ENCODE measurements around the gene DBH. TPM values are rescaled to one million over a fixed set of nuclear protein-coding genes. Genes with fewer than 3 reads are reported as not detected.

Gene DBH
- total and polyA plus RNA-seq, 2 donors (not counting 1 experiment from before 2014, with no cell fraction given), result not detected

DNA sequence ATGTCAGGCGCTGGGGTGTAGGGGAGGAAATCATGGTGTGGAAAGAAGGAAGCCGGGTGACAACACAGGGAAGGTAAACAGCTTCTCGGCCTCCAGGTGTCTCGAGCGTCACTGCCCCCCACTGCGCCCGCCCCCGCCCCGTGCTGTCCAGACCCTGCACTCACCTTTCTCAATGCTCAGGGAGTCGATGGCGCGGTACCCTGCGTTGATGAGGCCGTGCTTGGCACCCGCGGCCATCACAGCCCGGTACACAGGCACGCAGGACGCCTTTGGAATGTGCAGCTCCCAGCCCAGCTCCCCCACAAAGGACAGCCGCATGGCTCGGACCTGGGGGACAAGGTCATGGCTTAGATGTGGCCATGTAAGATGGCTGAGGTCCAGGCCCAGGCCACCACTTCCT lies 35.2 kb downstream of the DBH start:
- Histone ChIP-seq H2AFZ (ENCODE audit: insufficient read depth, low read depth, low read length, poor library complexity, severe bottlenecking) (no peak overlapping the region), H4K20me1 (ENCODE audit: control insufficient read depth, insufficient read depth, low read length, poor library complexity, severe bottlenecking) (no peaks in the 10 kb centered on the region), H3K4me1 (ENCODE audit: control insufficient read depth in 2 of 2, insufficient read depth in 2 of 2, low read length in 2 of 2) (no peaks in the 10 kb centered on the region), H3K4me2 (replicated peaks; ENCODE audit: low read depth, low read length, poor library complexity, severe bottlenecking) (no peak overlapping the region), H3K4me3 (ENCODE audit: control extremely low read depth in 1 of 5, extremely low read depth in 1 of 5, insufficient read depth in 1 of 5, low read depth in 2 of 5, low read length in 4 of 5) (no peak overlapping the region), H3K79me2 (ENCODE audit: control insufficient read depth, insufficient read depth, low read length) (no peaks in the 10 kb centered on the region), H3K9me3 (ENCODE audit: control extremely low read depth in 1 of 3, control insufficient read depth in 2 of 3, insufficient read depth in 1 of 3, low read length in 2 of 3) (peaks cover 0 to 7% (median 0%) of the 10 kb centered on the region in 3 donors), H3K27me3 (replicated peaks in 1 of 4; ENCODE audit: control extremely low read depth in 1 of 4, control insufficient read depth in 3 of 4, insufficient read depth in 4 of 4, low read length in 3 of 4) (no peaks in the 10 kb centered on the region), H3K27ac (ENCODE audit: low read length in 2 of 2) (no peak overlapping the region), H3K36me3 (replicated peaks in 1 of 2; ENCODE audit: control extremely low read depth in 1 of 2, control insufficient read depth in 1 of 2, extremely low read depth in 1 of 2, insufficient read depth in 2 of 2, low read length in 1 of 2) (no peaks in the 10 kb centered on the region), H3K9ac (ENCODE audit: low read length) (no peak overlapping the region)
- WGBS (ENCODE audit: insufficient coverage), result 85% methylated on average over 21 of the region's 21 CpGs
- ChIA-PET CTCF (no interaction called here), POLR2A (no interaction called here)
- ATAC-seq (ENCODE audit: low read depth) (no peak), DNase-seq (no peak)
- TF ChIP-seq, protein P1, sequence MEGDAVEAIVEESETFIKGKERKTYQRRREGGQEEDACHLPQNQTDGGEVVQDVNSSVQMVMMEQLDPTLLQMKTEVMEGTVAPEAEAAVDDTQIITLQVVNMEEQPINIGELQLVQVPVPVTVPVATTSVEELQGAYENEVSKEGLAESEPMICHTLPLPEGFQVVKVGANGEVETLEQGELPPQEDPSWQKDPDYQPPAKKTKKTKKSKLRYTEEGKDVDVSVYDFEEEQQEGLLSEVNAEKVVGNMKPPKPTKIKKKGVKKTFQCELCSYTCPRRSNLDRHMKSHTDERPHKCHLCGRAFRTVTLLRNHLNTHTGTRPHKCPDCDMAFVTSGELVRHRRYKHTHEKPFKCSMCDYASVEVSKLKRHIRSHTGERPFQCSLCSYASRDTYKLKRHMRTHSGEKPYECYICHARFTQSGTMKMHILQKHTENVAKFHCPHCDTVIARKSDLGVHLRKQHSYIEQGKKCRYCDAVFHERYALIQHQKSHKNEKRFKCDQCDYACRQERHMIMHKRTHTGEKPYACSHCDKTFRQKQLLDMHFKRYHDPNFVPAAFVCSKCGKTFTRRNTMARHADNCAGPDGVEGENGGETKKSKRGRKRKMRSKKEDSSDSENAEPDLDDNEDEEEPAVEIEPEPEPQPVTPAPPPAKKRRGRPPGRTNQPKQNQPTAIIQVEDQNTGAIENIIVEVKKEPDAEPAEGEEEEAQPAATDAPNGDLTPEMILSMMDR (IDR thresholded peaks at IDR 0.05), result no peak
- TF ChIP-seq EZH2 (IDR thresholded peaks at IDR 0.05; ENCODE audit: borderline replicate concordance, insufficient read depth, low read depth, low read length, poor library complexity, severe bottlenecking), result no peak
- Mint-ChIP-seq H3K27me3 (peaks cover 8% of the 10 kb centered on the region), H3K4me3 (no peak overlapping the region), H3K9me3 (ENCODE audit: insufficient read depth) (no peaks in the 10 kb centered on the region), H3K4me1 (no peaks in the 10 kb centered on the region), H3K27ac (no peak overlapping the region)
- intact Hi-C loops (cut with micrococcal nuclease), result no loop called here

DNA sequence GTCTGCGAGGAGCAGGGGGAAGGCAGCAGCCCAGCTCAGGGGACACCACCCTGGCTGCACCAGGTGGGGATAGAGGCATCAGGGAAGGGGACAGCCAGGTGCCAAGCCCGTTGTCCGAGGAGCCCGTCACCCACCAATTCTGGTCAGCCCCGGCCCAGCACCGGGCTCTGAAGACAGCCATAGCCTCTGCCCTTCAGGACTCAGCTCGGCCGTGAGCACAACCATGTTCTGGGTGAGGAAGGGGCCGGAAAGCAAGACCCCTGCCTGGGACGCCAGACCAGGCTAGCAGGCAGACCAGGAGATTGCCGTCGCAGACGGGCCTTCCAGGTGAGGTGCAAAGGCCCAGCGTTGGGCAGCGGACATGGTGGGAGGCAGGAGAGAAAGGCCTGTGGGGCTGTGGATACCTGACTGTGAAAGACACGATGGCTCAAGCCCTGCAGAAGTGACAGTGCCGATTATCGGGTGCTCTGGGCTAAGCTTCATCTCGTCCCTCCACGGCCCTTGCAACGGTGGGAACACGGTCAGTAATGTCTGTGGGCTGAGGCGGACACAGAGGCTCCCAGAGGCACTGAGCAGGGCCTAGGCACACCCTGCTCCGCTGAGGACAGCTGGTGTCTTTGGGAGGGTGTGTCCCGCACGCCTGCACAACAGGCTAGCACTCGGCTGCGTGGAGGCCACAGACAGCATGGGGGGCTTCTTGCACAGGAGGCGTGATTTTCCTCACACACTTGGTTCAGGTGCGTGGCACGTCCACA lies 36.5 kb downstream of the DBH start:
- DNase-seq (no peak), ATAC-seq (ENCODE audit: low read depth) (no peak)
- Mint-ChIP-seq H3K9me3 (ENCODE audit: insufficient read depth) (no peaks in the 10 kb centered on the region), H3K27me3 (peaks cover 8% of the 10 kb centered on the region), H3K4me3 (no peak overlapping the region), H3K27ac (no peak overlapping the region), H3K4me1 (no peaks in the 10 kb centered on the region)
- intact Hi-C loops (cut with micrococcal nuclease), result no loop called here
- Histone ChIP-seq H3K27ac (ENCODE audit: low read length in 2 of 2) (no peak overlapping the region), H3K9me3 (ENCODE audit: control extremely low read depth in 1 of 3, control insufficient read depth in 2 of 3, insufficient read depth in 1 of 3, low read length in 2 of 3) (peaks cover 0 to 7% (median 0%) of the 10 kb centered on the region in 3 donors), H3K4me3 (ENCODE audit: control extremely low read depth in 1 of 5, extremely low read depth in 1 of 5, insufficient read depth in 1 of 5, low read depth in 2 of 5, low read length in 4 of 5) (no peak overlapping the region), H2AFZ (ENCODE audit: insufficient read depth, low read depth, low read length, poor library complexity, severe bottlenecking) (no peak overlapping the region), H3K79me2 (ENCODE audit: control insufficient read depth, insufficient read depth, low read length) (no peaks in the 10 kb centered on the region), H3K4me1 (ENCODE audit: control insufficient read depth in 2 of 2, insufficient read depth in 2 of 2, low read length in 2 of 2) (no peaks in the 10 kb centered on the region), H3K9ac (ENCODE audit: low read length) (no peak overlapping the region), H4K20me1 (ENCODE audit: control insufficient read depth, insufficient read depth, low read length, poor library complexity, severe bottlenecking) (no peaks in the 10 kb centered on the region), H3K4me2 (replicated peaks; ENCODE audit: low read depth, low read length, poor library complexity, severe bottlenecking) (no peak overlapping the region), H3K36me3 (replicated peaks in 1 of 2; ENCODE audit: control extremely low read depth in 1 of 2, control insufficient read depth in 1 of 2, extremely low read depth in 1 of 2, insufficient read depth in 2 of 2, low read length in 1 of 2) (no peaks in the 10 kb centered on the region), H3K27me3 (replicated peaks in 1 of 4; ENCODE audit: control extremely low read depth in 1 of 4, control insufficient read depth in 3 of 4, insufficient read depth in 4 of 4, low read length in 3 of 4) (no peaks in the 10 kb centered on the region)
- ChIA-PET CTCF (interaction anchor here (0.6 kb wide), 1 partner anchor 1237 kb away, joined by 3 read pairs; no protein-coding TSS in a partner anchor), POLR2A (no interaction called here)
- WGBS (ENCODE audit: insufficient coverage), result 88% methylated on average over 30 of the region's 31 CpGs
- TF ChIP-seq, protein P1 (IDR thresholded peaks at IDR 0.05), result no peak
- no peak for TF ChIP-seq EZH2 (IDR thresholded peaks at IDR 0.05; ENCODE audit: borderline replicate concordance, insufficient read depth, low read depth, low read length, poor library complexity, severe bottlenecking)
